DND-41 (cell line): ENCODE results near the gene DLGAP4.

Experiments
- ATAC-seq: fragments of 200-7000 bp; cut with Tn5 transposase; 3 replicates; pipeline ENCODE4 v1.9.1; 2021; ENCODE audit warnings: low read depth; ENCODE audit not compliant: insufficient read depth
- DNase-seq: peaks from one replicate; pipeline ENCODE4 v3.0.0-alpha.2; 2020
- H2AFZ ChIP-seq: 2 replicates; pipeline ENCODE4 v1.6.0; 2012; ENCODE audit warnings: low read depth, low read length
- H3K27ac ChIP-seq: 2 replicates; pipeline ENCODE4 v1.5.1; 2012; ENCODE audit warnings: low read length, inconsistent platforms
- H3K27me3 ChIP-seq: fragments of 200-600 bp; sonication (generic); 2 replicates; pipeline ENCODE4 v1.6.0; 2012; ENCODE audit warnings: low read length, mild to moderate bottlenecking, inconsistent platforms; ENCODE audit not compliant: insufficient read depth, poor library complexity
- H3K36me3 ChIP-seq: 2 replicates; pipeline ENCODE4 v1.5.1; 2012; ENCODE audit warnings: low read length, inconsistent platforms; ENCODE audit not compliant: insufficient read depth
- H3K4me1 ChIP-seq: 2 replicates; pipeline ENCODE4 v1.5.1; 2012; ENCODE audit warnings: mild to moderate bottlenecking, low read length; ENCODE audit not compliant: insufficient read depth
- H3K4me2 ChIP-seq: 2 replicates; pipeline ENCODE4 v1.6.0; 2012; ENCODE audit warnings: mild to moderate bottlenecking, moderate library complexity, low read length, inconsistent platforms; ENCODE audit not compliant: insufficient read depth
- H3K4me3 ChIP-seq, 2 experiments: fragments of 200-600 bp in 1 of 2; shearing (Covaris generic) in 1 of 2; 2 replicates each; pipeline ENCODE4 v1.5.1; 2012 to 2016; ENCODE audit warnings: inconsistent platforms in 2 of 2, low read length in 2 of 2, mild to moderate bottlenecking in 2 of 2, low read depth in 1 of 2, moderate library complexity in 1 of 2
- H3K79me2 ChIP-seq: 2 replicates; pipeline ENCODE4 v1.6.0; 2012; ENCODE audit warnings: low read length, inconsistent platforms; ENCODE audit not compliant: insufficient read depth
- H3K9ac ChIP-seq: 2 replicates; pipeline ENCODE4 v1.6.0; 2012; ENCODE audit warnings: low read depth, mild to moderate bottlenecking, inconsistent platforms, low read length, moderate library complexity
- H3K9me3 ChIP-seq: 2 replicates; pipeline ENCODE4 v1.5.1; 2012; ENCODE audit warnings: low read length, moderate library complexity, mild to moderate bottlenecking, inconsistent platforms; ENCODE audit not compliant: insufficient read depth, severe bottlenecking
- H4K20me1 ChIP-seq: 2 replicates; pipeline ENCODE4 v1.6.0; 2012; ENCODE audit warnings: low read length; ENCODE audit not compliant: insufficient read depth
- CTCF ChIP-seq: IDR thresholded peaks from 2 replicates; pipeline ENCODE4 v1.5.1; 2012; ENCODE audit warnings: borderline replicate concordance, low read length, moderate library complexity, mild to moderate bottlenecking; ENCODE audit not compliant: poor library complexity, severe bottlenecking; ENCODE audit errors: extremely low read depth
- EZH2 ChIP-seq: IDR thresholded peaks from 3 replicates; pipeline ENCODE4 v1.6.1; 2012; ENCODE audit warnings: borderline replicate concordance, low read depth, mild to moderate bottlenecking, moderate library complexity, low read length, inconsistent platforms; ENCODE audit not compliant: severe bottlenecking

DLGAP4 gene

GRCh38 chr20:36336954-36337704, 31.0 kb downstream of the DLGAP4 start:
- TF ChIP-seq CTCF, result no peak
- TF ChIP-seq EZH2, result no peak
- no peaks in the 10 kb centered on the region for H3K36me3 ChIP-seq
- H3K9ac ChIP-seq, result no peak overlapping the region
- H3K4me3 ChIP-seq, result no peak overlapping the region
- DNase-seq, result no peak
- H3K27me3 ChIP-seq, result peaks cover 18% of the 10 kb centered on the region
- H3K9me3 ChIP-seq, result no peaks in the 10 kb centered on the region
- H3K4me1 ChIP-seq, result no peaks in the 10 kb centered on the region
- H3K27ac ChIP-seq, result no peak overlapping the region
- no peak overlapping the region for H2AFZ ChIP-seq
- no peaks in the 10 kb centered on the region for H3K79me2 ChIP-seq
- H3K4me2 ChIP-seq, result no peak overlapping the region
- ATAC-seq, result no peak
- H4K20me1 ChIP-seq, result peaks cover 13% of the 10 kb centered on the region

- Histone ChIP-seq H3K4me2 (no peak overlapping the region), H3K36me3 (no peaks in the 10 kb centered on the region), H3K4me1 (no peaks in the 10 kb centered on the region), H2AFZ (no peak overlapping the region), H3K9ac (no peak overlapping the region), H3K9me3 (no peaks in the 10 kb centered on the region), H3K27me3 (peaks cover 18% of the 10 kb centered on the region), H4K20me1 (peaks cover 13% of the 10 kb centered on the region), H3K4me3 (no peak overlapping the region), H3K27ac (no peak overlapping the region), H3K79me2 (no peaks in the 10 kb centered on the region)
- DNase-seq, result no peak
- TF ChIP-seq EZH2 (no peak), CTCF (no peak)
- ATAC-seq, result no peak
These were observed 31.7 kb downstream of the DLGAP4 start for GRCh38 chr20:36337886-36338285.

GRCh38 chr20:36339646-36340592, 33.8 kb downstream of the DLGAP4 start:
- Histone ChIP-seq H3K9ac (no peak overlapping the region), H3K36me3 (no peaks in the 10 kb centered on the region), H2AFZ (no peak overlapping the region), H3K4me2 (no peak overlapping the region), H3K4me3 (no peak overlapping the region), H3K27me3 (peaks cover 10% of the 10 kb centered on the region), H3K4me1 (no peaks in the 10 kb centered on the region), H3K27ac (no peak overlapping the region), H4K20me1 (peaks cover 13% of the 10 kb centered on the region), H3K79me2 (no peaks in the 10 kb centered on the region), H3K9me3 (no peaks in the 10 kb centered on the region)
- ATAC-seq (no peak), DNase-seq (no peak)
- TF ChIP-seq CTCF, result no peak
